ENCODE results near the gene C1S.
A peak's percentile ranks its signal among the peaks of the same experiment; 100 is the strongest.

C1S gene

DNA sequence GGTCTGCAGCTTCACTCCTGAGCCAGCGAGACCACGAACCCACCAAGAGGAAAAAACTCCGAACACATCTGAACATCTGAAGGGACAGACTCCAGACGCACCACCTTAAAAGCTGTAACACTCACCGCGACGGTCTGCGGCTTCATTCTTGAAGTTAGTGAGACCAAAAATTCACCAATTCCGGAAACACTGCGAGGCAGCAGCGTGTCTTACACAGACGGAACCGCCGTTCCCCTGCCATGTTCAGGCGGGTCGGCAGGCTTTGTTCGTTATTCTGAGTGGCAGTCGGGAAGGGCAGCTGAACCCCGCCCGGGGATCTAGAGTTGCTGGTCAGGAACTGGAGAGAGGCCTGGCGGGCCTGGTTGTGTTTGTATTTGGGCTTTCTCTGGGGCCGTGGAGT lies 21.9 kb upstream of the C1S start:
- Histone ChIP-seq H3K9me2 (replicated peaks; ENCODE audit: insufficient read depth, low read length) (no peaks in the 10 kb centered on the region), H2AFZ (ENCODE audit: low read length) (no peak overlapping the region), H3K36me3 (replicated peaks; ENCODE audit: insufficient read depth, low read length) (no peaks in the 10 kb centered on the region), H3K27ac (ENCODE audit: low read length) (no peak overlapping the region), H3K27me3 (replicated peaks; ENCODE audit: insufficient read depth, low read length) (no peaks in the 10 kb centered on the region), H3K9ac (ENCODE audit: low read length) (no peak overlapping the region), H3K4me2 (ENCODE audit: low read depth, low read length) (no peak overlapping the region), H4K20me1 (ENCODE audit: insufficient read depth, low read length) (no peaks in the 10 kb centered on the region), H3K4me1 (ENCODE audit: low read length) (no peaks in the 10 kb centered on the region), H3K79me2 (ENCODE audit: low read length) (no peaks in the 10 kb centered on the region), H3K4me3 (ENCODE audit: low read length) (no peak overlapping the region), H3K9me3 (replicated peaks; ENCODE audit: insufficient read depth, low read length) (no peaks in the 10 kb centered on the region), H3F3A (ENCODE audit: insufficient read depth, low read length) (no peaks in the 10 kb centered on the region)
- TF ChIP-seq, protein P1, sequence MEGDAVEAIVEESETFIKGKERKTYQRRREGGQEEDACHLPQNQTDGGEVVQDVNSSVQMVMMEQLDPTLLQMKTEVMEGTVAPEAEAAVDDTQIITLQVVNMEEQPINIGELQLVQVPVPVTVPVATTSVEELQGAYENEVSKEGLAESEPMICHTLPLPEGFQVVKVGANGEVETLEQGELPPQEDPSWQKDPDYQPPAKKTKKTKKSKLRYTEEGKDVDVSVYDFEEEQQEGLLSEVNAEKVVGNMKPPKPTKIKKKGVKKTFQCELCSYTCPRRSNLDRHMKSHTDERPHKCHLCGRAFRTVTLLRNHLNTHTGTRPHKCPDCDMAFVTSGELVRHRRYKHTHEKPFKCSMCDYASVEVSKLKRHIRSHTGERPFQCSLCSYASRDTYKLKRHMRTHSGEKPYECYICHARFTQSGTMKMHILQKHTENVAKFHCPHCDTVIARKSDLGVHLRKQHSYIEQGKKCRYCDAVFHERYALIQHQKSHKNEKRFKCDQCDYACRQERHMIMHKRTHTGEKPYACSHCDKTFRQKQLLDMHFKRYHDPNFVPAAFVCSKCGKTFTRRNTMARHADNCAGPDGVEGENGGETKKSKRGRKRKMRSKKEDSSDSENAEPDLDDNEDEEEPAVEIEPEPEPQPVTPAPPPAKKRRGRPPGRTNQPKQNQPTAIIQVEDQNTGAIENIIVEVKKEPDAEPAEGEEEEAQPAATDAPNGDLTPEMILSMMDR (IDR thresholded peaks at IDR 0.05; ENCODE audit: low read length), result no peak
- no peak for TF ChIP-seq EZH2 (optimal IDR thresholded peaks at IDR 0.05; ENCODE audit: low read depth, low read length)
- TF ChIP-seq EZH2phosphoT487 (IDR thresholded peaks at IDR 0.05; ENCODE audit: low read length), result no peak
- no peak for DNase-seq

DNA sequence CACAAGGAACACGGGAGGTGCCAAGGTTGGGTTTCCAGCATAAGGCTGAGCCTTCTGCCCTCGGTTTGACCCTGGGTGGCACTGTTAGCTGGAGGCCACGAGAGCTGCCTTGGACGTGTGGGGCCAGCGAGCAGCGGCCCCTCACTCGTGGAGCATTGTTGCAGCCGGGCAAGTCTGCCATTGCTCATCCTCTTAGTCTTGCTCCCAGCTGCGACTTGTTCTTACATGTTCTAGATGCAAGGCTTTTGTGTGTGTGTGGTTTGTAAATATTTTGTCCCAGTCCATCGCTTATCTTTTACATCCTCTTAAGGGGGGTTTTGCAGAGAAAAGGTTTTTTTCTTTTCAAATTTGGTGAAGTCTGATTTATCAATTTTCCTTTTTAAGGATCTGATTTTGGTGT lies 21.1 kb upstream of the C1S start:
- no peaks in the 10 kb centered on the region for H3K4me1 ChIP-seq (ENCODE audit: low read length)
- H3K79me2 ChIP-seq (ENCODE audit: low read length), result no peaks in the 10 kb centered on the region
- H3F3A ChIP-seq (ENCODE audit: insufficient read depth, low read length), result no peaks in the 10 kb centered on the region
- no peak overlapping the region for H3K9ac ChIP-seq (ENCODE audit: low read length)
- H3K9me2 ChIP-seq (replicated peaks; ENCODE audit: insufficient read depth, low read length), result no peaks in the 10 kb centered on the region
- no peaks in the 10 kb centered on the region for H4K20me1 ChIP-seq (ENCODE audit: insufficient read depth, low read length)
- H3K4me3 ChIP-seq (ENCODE audit: low read length), result no peak overlapping the region
- H3K27ac ChIP-seq (ENCODE audit: low read length), result no peak overlapping the region
- H3K36me3 ChIP-seq (replicated peaks; ENCODE audit: insufficient read depth, low read length), result no peaks in the 10 kb centered on the region
- H3K9me3 ChIP-seq (replicated peaks; ENCODE audit: insufficient read depth, low read length), result no peaks in the 10 kb centered on the region
- TF ChIP-seq EZH2 (optimal IDR thresholded peaks at IDR 0.05; ENCODE audit: low read depth, low read length) (no peak), EZH2phosphoT487 (IDR thresholded peaks at IDR 0.05; ENCODE audit: low read length) (no peak)
- TF ChIP-seq, protein P1 (IDR thresholded peaks at IDR 0.05; ENCODE audit: low read length), result no peak
- H2AFZ ChIP-seq (ENCODE audit: low read length), result no peak overlapping the region
- H3K27me3 ChIP-seq (replicated peaks; ENCODE audit: insufficient read depth, low read length), result no peaks in the 10 kb centered on the region
- DNase-seq, result no peak
- no peak overlapping the region for H3K4me2 ChIP-seq (ENCODE audit: low read depth, low read length)

- no peak overlapping the region for H3K4me2 ChIP-seq (ENCODE audit: low read depth, low read length)
- peaks cover 13% of the 10 kb centered on the region for H3K4me1 ChIP-seq (ENCODE audit: low read length)
- H3K4me3 ChIP-seq (ENCODE audit: low read length), result no peak overlapping the region
- no peak for TF ChIP-seq EZH2 (optimal IDR thresholded peaks at IDR 0.05; ENCODE audit: low read depth, low read length)
- TF ChIP-seq, protein P1 (IDR thresholded peaks at IDR 0.05; ENCODE audit: low read length), result peak; percentile 25
- no peak overlapping the region for H3K9ac ChIP-seq (ENCODE audit: low read length)
- no peaks in the 10 kb centered on the region for H3K27me3 ChIP-seq (replicated peaks; ENCODE audit: insufficient read depth, low read length)
- no peaks in the 10 kb centered on the region for H3K9me3 ChIP-seq (replicated peaks; ENCODE audit: insufficient read depth, low read length)
- no peaks in the 10 kb centered on the region for H4K20me1 ChIP-seq (ENCODE audit: insufficient read depth, low read length)
- H3F3A ChIP-seq (ENCODE audit: insufficient read depth, low read length), result 0 out of 2 replicates have a peak, but pooled peaks cover 4% of the 10 kb centered on the region
- no peak overlapping the region for H2AFZ ChIP-seq (ENCODE audit: low read length)
- H3K9me2 ChIP-seq (replicated peaks; ENCODE audit: insufficient read depth, low read length), result no peaks in the 10 kb centered on the region
- H3K36me3 ChIP-seq (replicated peaks; ENCODE audit: insufficient read depth, low read length), result no peaks in the 10 kb centered on the region
- DNase-seq, result no peak
- no peaks in the 10 kb centered on the region for H3K79me2 ChIP-seq (ENCODE audit: low read length)
- H3K27ac ChIP-seq (ENCODE audit: low read length), result no peak overlapping the region
Measured at GRCh38 chr12:7042842-7043241, 17.7 kb upstream of the C1S start.
